Muscle layer of colon (tissue), 2 donors: ENCODE results near the gene CDK4.

Experiments used
- H3K27ac ChIP-seq: one replicate; pipeline ENCODE4 v1.7.0; 2013; ENCODE audit warnings: low read depth, mild to moderate bottlenecking, low read length, moderate library complexity
- H3K27me3 ChIP-seq, 2 donors: one replicate each; pipeline ENCODE4 v1.7.0; 2013; ENCODE audit warnings: low read length in 2 of 2, mild to moderate bottlenecking in 2 of 2; ENCODE audit not compliant: insufficient read depth in 2 of 2, control insufficient read depth in 1 of 2
- H3K36me3 ChIP-seq: one replicate; pipeline ENCODE4 v1.7.0; 2013; ENCODE audit warnings: mild to moderate bottlenecking, low read length; ENCODE audit not compliant: insufficient read depth
- H3K4me1 ChIP-seq: one replicate; pipeline ENCODE4 v1.7.0; 2013; ENCODE audit warnings: mild to moderate bottlenecking, low read length; ENCODE audit not compliant: insufficient read depth
- H3K4me3 ChIP-seq, 2 donors: one replicate each; pipeline ENCODE4 v1.7.0; 2013; ENCODE audit warnings: low read length in 2 of 2, low read depth in 1 of 2, mild to moderate bottlenecking in 1 of 2, moderate library complexity in 1 of 2
- H3K9ac ChIP-seq: one replicate; pipeline ENCODE4 v1.7.0; 2013; ENCODE audit warnings: low read length
- H3K9me3 ChIP-seq: one replicate; pipeline ENCODE4 v1.7.0; 2013; ENCODE audit warnings: mild to moderate bottlenecking, low read length
- donor health status: abdominal sarcoma.
- donor health status: Adenocarcinoma of cecum.

The CDK4 gene

GRCh38 chr12:57735952-57736740 lies 16.0 kb downstream of the CDK4 start:
- H3K36me3 ChIP-seq, result no peaks in the 10 kb centered on the region
- no peak overlapping the region for H3K9ac ChIP-seq
- H3K27ac ChIP-seq, result no peak overlapping the region
- no peak overlapping the region for H3K4me3 ChIP-seq
- H3K27me3 ChIP-seq, result peaks cover 53 to 61% of the 10 kb centered on the region in 2 donors
- H3K4me1 ChIP-seq, result peaks cover 19% of the 10 kb centered on the region
- no peaks in the 10 kb centered on the region for H3K9me3 ChIP-seq

GRCh38 chr12:57735198-57735855 lies 16.8 kb downstream of the CDK4 start:
- H3K4me1 ChIP-seq, result peaks cover 19% of the 10 kb centered on the region
- H3K9me3 ChIP-seq, result no peaks in the 10 kb centered on the region
- H3K4me3 ChIP-seq, result no peak overlapping the region
- H3K36me3 ChIP-seq, result no peaks in the 10 kb centered on the region
- no peak overlapping the region for H3K27ac ChIP-seq
- H3K9ac ChIP-seq, result no peak overlapping the region
- peaks cover 53 to 61% of the 10 kb centered on the region in 2 donors for H3K27me3 ChIP-seq

GRCh38 chr12:57734591-57734990 lies 17.5 kb downstream of the CDK4 start:
- Histone ChIP-seq H3K4me1 (peaks cover 19% of the 10 kb centered on the region), H3K4me3 (no peak overlapping the region)

GRCh38 chr12:57733928-57734327 lies 18.2 kb downstream of the CDK4 start:
- peaks cover 43 to 47% of the 10 kb centered on the region in 2 donors for H3K27me3 ChIP-seq
- H3K4me1 ChIP-seq, result peaks cover 19% of the 10 kb centered on the region
- H3K9me3 ChIP-seq, result no peaks in the 10 kb centered on the region
- H3K4me3 ChIP-seq, result no peak overlapping the region
- H3K36me3 ChIP-seq, result no peaks in the 10 kb centered on the region
- no peak overlapping the region for H3K27ac ChIP-seq
- no peak overlapping the region for H3K9ac ChIP-seq

More at GRCh38 chr12:57734591-57734990, 17.5 kb downstream of the CDK4 start:
- no peak overlapping the region for H3K9ac ChIP-seq
- no peak overlapping the region for H3K27ac ChIP-seq
- no peaks in the 10 kb centered on the region for H3K36me3 ChIP-seq
- no peaks in the 10 kb centered on the region for H3K9me3 ChIP-seq
- peaks cover 50 to 54% of the 10 kb centered on the region in 2 donors for H3K27me3 ChIP-seq

- no peak overlapping the region for H3K27ac ChIP-seq
- H3K36me3 ChIP-seq, result no peaks in the 10 kb centered on the region
- peaks cover 19% of the 10 kb centered on the region for H3K4me1 ChIP-seq
- H3K9ac ChIP-seq, result no peak overlapping the region
- H3K9me3 ChIP-seq, result no peaks in the 10 kb centered on the region
- H3K4me3 ChIP-seq, result no peak overlapping the region
- H3K27me3 ChIP-seq, result peaks cover 42 to 43% of the 10 kb centered on the region in 2 donors
Measured at GRCh38 chr12:57732726-57733593, 19.1 kb downstream of the CDK4 start.

GRCh38 chr12:57732270-57732669 lies 19.8 kb downstream of the CDK4 start:
- Histone ChIP-seq H3K9me3 (no peaks in the 10 kb centered on the region), H3K9ac (no peak overlapping the region), H3K4me3 (no peak overlapping the region), H3K36me3 (no peaks in the 10 kb centered on the region), H3K4me1 (peaks cover 18% of the 10 kb centered on the region), H3K27me3 (peaks cover 43% of the 10 kb centered on the region in 2 donors), H3K27ac (no peak overlapping the region)

- H3K4me1 ChIP-seq, result peaks cover 11% of the 10 kb centered on the region
- no peak overlapping the region for H3K9ac ChIP-seq
- no peaks in the 10 kb centered on the region for H3K9me3 ChIP-seq
- no peak overlapping the region for H3K4me3 ChIP-seq
- no peaks in the 10 kb centered on the region for H3K36me3 ChIP-seq
- no peak overlapping the region for H3K27ac ChIP-seq
- H3K27me3 ChIP-seq, result peaks cover 39 to 43% of the 10 kb centered on the region in 2 donors
Measured at GRCh38 chr12:57731411-57732080, 20.6 kb downstream of the CDK4 start.

- Histone ChIP-seq H3K36me3 (no peaks in the 10 kb centered on the region), H3K4me3 (no peak overlapping the region), H3K27me3 (peaks cover 30 to 41% of the 10 kb centered on the region in 2 donors)
Measured at GRCh38 chr12:57730336-57731067, 21.6 kb downstream of the CDK4 start.

GRCh38 chr12:57729321-57729844 lies 22.7 kb downstream of the CDK4 start:
- Histone ChIP-seq H3K4me1 (no peaks in the 10 kb centered on the region), H3K9ac (no peak overlapping the region), H3K27ac (no peak overlapping the region), H3K27me3 (peaks cover 19 to 42% of the 10 kb centered on the region in 2 donors), H3K4me3 (no peak overlapping the region), H3K9me3 (no peaks in the 10 kb centered on the region), H3K36me3 (no peaks in the 10 kb centered on the region)

More at GRCh38 chr12:57730336-57731067, 21.6 kb downstream of the CDK4 start:
- Histone ChIP-seq H3K4me1 (peaks cover under 1% of the 10 kb centered on the region), H3K27ac (no peak overlapping the region), H3K9ac (no peak overlapping the region), H3K9me3 (no peaks in the 10 kb centered on the region)

GRCh38 chr12:57727758-57728395 lies 24.2 kb downstream of the CDK4 start:
- H3K27me3 ChIP-seq, result peaks cover 6 to 39% of the 10 kb centered on the region in 2 donors
- no peaks in the 10 kb centered on the region for H3K36me3 ChIP-seq

More at GRCh38 chr12:57727758-57728395, 24.2 kb downstream of the CDK4 start:
- Histone ChIP-seq H3K9me3 (no peaks in the 10 kb centered on the region), H3K4me3 (no peak overlapping the region), H3K9ac (no peak overlapping the region), H3K27ac (no peak overlapping the region), H3K4me1 (no peaks in the 10 kb centered on the region)
